BJ (cell line): ENCODE data around the gene GDI1. TPM values are rescaled to one million over a fixed set of nuclear protein-coding genes. Genes with fewer than 3 reads are reported as not detected.

Experiments used
- CTCF ChIA-PET: fragments of 350-600 bp; formaldehyde crosslinking; extraction: SDS; loops from one replicate; lab custom pipeline; 2021; ENCODE audit warnings: antibody characterized with exemption, inconsistent platforms; lab: Yijun Ruan, JAX
- POLR2A ChIA-PET: fragments of 300-600 bp; sonication (Branson Sonifier 250); formaldehyde crosslinking; extraction: SDS; loops from one replicate; lab custom pipeline; 2021; ENCODE audit warnings: antibody characterized with exemption; lab: Charles Lee
- DNase-seq: peaks from one replicate; pipeline ENCODE4 v3.0.0-alpha.2; 2011; ENCODE audit warnings: low read depth
- H3K27me3 ChIP-seq: 2 replicates; pipeline ENCODE4 v1.6.0; 2011; ENCODE audit warnings: low read length; ENCODE audit not compliant: control insufficient read depth, insufficient read depth
- H3K36me3 ChIP-seq: 2 replicates; pipeline ENCODE4 v1.5.1; 2011; ENCODE audit warnings: low read length; ENCODE audit not compliant: control insufficient read depth, insufficient read depth
- H3K4me3 ChIP-seq: 2 replicates; pipeline ENCODE4 v1.5.1; 2011; ENCODE audit warnings: low read depth, mild to moderate bottlenecking, control low read depth, low read length
- polyA plus RNA-seq: library from polyadenylated mRNA; depleted of rRNA; stranded (reverse); fragments of >200 nt; gene quantifications from 2 replicates; pipeline ENCODE4 v1.2.3, GENCODE V29; 2011
- TF ChIP-seq, protein P1 (sequence below): IDR thresholded peaks from 2 replicates; pipeline ENCODE4 v1.5.1; 2011; ENCODE audit warnings: low read depth, mild to moderate bottlenecking, control low read depth, inconsistent platforms, low read length, moderate library complexity; ENCODE audit not compliant: insufficient read depth

GDI1 gene
- polyA plus RNA-seq, 1 experiment, result 216 TPM

DNA sequence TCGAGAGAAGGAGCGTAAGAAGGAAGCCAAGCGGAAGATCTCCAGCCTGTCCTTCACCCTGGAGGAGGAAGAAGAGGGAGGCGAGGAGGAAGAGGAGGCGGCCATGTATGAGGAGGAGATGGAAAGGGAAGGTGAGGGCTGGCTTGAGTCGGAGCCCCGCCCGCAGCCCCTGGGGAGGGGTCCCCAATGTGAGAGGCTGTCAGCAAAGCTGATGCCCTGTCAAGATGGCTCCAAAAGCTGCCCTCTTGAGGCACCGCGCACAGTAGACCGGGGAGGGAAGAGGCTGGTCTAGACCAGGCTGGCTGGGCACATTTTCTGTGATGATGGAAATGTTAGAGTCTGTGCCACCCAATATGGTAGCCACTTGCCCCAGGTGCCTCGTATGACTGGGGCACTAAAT is 9.5 kb downstream of the GDI1 start:
- CTCF ChIA-PET, result no interaction called here
- no peak for DNase-seq
- POLR2A ChIA-PET, result no interaction called here
- Histone ChIP-seq H3K27me3 (no peaks in the 10 kb centered on the region), H3K4me3 (no peak overlapping the region), H3K36me3 (peaks cover 23% of the 10 kb centered on the region)
- TF ChIP-seq, protein P1, sequence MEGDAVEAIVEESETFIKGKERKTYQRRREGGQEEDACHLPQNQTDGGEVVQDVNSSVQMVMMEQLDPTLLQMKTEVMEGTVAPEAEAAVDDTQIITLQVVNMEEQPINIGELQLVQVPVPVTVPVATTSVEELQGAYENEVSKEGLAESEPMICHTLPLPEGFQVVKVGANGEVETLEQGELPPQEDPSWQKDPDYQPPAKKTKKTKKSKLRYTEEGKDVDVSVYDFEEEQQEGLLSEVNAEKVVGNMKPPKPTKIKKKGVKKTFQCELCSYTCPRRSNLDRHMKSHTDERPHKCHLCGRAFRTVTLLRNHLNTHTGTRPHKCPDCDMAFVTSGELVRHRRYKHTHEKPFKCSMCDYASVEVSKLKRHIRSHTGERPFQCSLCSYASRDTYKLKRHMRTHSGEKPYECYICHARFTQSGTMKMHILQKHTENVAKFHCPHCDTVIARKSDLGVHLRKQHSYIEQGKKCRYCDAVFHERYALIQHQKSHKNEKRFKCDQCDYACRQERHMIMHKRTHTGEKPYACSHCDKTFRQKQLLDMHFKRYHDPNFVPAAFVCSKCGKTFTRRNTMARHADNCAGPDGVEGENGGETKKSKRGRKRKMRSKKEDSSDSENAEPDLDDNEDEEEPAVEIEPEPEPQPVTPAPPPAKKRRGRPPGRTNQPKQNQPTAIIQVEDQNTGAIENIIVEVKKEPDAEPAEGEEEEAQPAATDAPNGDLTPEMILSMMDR, result no peak

DNA sequence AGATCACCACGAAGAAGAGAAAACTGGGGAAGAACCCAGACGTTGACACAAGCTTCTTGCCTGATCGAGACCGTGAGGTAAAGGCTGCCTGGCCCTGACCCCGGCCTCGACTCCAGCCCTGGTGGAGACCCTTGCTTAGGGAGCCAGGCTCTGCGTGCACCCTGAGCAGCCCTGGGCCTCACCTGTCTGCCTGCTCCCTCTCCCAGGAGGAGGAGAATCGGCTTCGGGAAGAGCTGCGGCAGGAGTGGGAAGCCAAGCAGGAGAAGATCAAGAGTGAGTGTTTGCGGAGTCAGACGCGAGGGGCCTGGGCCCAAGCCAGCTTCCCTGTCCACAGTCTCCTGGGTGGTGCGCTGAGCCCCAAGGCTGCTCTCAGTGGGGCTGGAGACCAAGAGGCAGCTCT is 11.5 kb downstream of the GDI1 start:
- Histone ChIP-seq H3K27me3 (no peaks in the 10 kb centered on the region), H3K4me3 (no peak overlapping the region), H3K36me3 (peaks cover 16% of the 10 kb centered on the region)
- TF ChIP-seq, protein P1, result no peak
- POLR2A ChIA-PET, result no interaction called here
- no peak for DNase-seq
- CTCF ChIA-PET, result no interaction called here

DNA sequence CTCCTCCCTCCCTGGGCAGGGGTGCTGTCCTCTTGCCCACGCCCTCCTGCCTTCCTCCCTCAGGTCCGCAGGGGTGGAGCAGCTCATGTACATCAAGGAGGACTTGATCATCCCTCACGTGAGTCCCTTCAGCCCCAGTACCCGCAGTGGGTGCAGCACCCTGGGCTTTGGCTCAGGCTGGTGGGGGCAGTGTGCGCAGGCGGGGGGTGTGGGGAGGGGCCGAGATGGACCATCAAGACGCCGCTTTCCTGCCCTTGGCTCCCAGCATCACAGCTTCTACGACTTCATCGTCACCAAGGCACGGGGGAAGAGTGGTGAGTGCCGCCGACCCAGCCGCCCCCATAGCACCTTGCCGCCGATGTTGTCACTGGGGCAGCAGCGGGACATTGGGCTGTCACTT is 12.7 kb downstream of the GDI1 start:
- ChIA-PET POLR2A (no interaction called here), CTCF (no interaction called here)
- H3K36me3 ChIP-seq, result peaks cover 16% of the 10 kb centered on the region
- TF ChIP-seq, protein P1, result no peak
- H3K27me3 ChIP-seq, result no peaks in the 10 kb centered on the region
- H3K4me3 ChIP-seq, result no peak overlapping the region
- DNase-seq, result no peak

DNA sequence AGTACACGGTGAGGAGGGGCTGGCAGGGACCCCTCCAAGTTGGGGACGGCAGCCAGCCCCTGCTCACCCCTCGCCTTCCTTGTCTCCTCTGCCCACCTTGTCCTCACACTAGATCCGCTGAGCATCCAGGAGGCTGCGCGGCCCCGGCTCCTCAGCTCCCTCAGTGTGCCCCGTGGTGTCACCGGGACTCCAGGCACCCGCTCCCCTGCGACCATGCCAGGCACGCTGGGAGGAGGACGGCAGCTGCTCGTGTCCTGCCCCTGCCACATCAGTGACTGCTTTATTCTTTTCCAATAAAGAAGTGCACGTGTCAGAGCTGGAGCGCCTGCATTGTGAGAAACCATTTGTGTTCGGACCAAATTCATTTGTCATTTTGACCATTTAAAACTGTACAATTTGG is 13.4 kb downstream of the GDI1 start:
- H3K4me3 ChIP-seq, result no peak overlapping the region
- no peaks in the 10 kb centered on the region for H3K27me3 ChIP-seq
- POLR2A ChIA-PET, result no interaction called here
- TF ChIP-seq, protein P1, result no peak
- H3K36me3 ChIP-seq, result peaks cover 16% of the 10 kb centered on the region
- CTCF ChIA-PET, result no interaction called here
- DNase-seq, result no peak

DNA sequence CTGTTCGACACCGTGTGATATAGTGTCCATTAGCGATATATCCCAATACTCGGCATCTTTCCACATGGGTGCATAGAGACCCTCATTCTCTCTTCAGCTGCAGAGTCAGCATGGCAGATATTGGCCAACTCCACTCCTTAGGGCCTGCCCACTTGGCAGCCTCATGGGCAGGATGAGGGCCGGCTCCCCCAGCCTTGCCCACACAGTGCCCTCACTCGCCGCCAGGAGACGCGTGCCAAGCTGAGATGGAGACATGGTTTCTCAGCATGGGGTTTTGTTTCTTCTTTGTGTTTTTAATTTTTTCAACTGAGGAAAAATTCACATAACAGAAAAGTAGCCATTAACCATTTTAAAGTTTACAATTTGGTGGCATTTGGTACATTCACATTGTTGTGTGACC is 15.9 kb downstream of the GDI1 start:
- POLR2A ChIA-PET, result no interaction called here
- Histone ChIP-seq H3K27me3 (no peaks in the 10 kb centered on the region), H3K4me3 (no peak overlapping the region), H3K36me3 (peaks cover 15% of the 10 kb centered on the region)
- CTCF ChIA-PET, result no interaction called here
- DNase-seq, result no peak
- TF ChIP-seq, protein P1, result no peak
